NCI-H2107 treated with DMSO at 0.1 percent for 48 hours (cell line): Measurements from ENCODE around the gene IRF2BP2.
A peak's percentile ranks its signal among the peaks of the same experiment; 100 is the strongest.

Source experiments
- DNase-seq: peaks from one replicate; lab custom pipeline; 2025; ENCODE audit not compliant: unreplicated experiment; lab: John Stamatoyannopoulos, UW

IRF2BP2 gene

DNA sequence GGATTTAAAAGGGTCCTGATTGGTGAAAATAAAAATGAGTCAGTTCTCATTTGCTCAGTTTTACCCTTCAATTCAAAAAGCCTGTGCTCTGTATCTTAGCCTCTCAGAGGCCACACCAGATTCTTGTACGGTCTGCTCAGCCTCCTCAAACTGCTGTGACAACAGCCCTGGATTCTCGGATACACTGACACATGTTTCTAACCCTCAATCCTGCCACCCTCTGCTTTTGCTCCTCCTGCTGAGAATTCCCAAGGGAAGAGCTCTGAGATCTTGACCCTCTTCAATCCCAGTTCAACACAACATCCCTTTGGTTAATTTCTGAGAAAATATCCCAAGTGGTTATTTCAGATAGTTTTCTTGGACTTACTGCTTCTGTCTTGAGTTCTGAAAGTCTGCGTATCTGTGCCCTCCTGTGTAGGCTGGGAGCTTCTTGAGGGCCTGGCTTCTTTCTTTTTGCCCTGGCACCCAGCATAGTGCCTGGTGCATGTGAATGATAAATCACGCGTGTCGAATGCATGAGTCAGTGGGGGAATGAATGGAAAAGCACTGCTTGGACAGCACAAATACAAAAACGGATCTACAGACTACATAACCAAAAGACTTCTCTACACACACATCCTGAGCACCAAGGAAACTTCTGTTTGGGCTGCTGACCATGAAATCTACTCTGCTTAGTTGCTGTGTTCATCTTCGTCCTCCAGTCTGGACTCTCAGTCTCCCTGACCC, 24.5 kb downstream of the IRF2BP2 start:
- no peak for DNase-seq

DNA sequence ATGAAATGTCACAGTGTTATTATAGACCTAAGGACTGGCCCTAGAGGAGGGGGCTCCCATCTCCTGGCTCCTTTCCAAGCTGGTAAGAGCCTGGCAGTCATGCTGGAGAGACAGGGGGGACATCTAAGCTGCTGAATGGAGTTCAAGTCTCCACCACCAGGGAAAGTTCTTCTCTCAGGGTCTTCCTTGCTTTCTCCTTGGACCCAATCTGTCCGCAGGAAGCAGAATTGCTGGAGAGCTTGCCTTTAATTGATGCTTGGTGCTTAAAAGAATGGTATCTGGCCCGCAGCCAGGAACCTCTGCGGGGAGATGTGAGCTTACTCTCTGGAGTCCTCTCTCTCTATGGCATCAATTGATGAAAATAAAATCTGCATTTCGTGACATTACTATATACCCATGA, 25.1 kb downstream of the IRF2BP2 start:
- peak; percentile 24 for DNase-seq

DNA sequence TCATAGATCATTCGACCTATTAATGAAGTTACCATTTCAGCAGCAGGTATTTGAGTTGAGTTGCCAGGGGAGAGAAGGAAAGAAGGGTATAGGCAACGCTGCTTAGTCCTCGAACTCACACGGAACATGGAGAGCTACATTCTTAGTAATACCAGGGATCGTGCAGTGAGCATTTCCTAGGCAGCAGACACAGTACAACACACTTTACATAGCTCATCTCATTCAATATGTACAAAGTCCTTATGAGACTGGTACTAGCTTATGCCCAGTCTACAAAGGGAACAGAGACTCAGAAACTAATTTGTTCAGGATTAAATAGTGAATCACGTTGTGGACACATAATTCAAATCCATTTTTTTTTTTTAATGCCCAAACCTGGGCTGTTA, 25.6 kb downstream of the IRF2BP2 start:
- no peak for DNase-seq

DNA sequence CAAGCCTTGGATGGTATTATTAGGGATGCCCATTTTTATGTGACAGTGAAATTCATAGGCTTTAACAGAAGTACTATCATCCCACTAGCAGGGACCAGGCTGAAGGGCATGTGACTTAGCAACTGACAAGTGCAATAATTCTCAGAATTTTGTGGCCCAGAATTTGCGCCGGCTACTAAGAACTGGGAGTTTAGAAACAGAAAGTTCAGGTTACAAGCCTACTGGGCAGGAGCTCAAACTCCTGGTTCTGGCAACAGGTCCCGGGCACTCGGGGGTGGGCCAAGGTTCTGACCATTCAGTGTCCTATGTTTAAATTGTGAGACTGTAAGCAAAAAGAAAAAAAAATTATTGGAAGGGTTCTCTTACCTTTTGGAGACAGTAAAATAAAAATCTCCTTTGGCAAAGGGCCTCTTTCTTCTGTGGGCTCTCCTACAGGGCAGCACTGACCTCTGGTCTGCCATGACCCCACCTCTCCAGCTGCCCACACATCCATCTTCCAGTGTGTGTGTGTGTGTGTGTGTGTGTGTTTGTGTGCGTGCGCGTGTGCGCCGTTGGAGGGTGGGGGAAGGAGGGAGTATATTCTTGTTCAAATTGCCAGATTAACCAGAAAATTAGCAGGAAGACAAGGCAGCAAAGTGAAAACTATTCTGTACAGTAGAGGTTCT, 26.1 kb downstream of the IRF2BP2 start:
- no peak for DNase-seq

DNA sequence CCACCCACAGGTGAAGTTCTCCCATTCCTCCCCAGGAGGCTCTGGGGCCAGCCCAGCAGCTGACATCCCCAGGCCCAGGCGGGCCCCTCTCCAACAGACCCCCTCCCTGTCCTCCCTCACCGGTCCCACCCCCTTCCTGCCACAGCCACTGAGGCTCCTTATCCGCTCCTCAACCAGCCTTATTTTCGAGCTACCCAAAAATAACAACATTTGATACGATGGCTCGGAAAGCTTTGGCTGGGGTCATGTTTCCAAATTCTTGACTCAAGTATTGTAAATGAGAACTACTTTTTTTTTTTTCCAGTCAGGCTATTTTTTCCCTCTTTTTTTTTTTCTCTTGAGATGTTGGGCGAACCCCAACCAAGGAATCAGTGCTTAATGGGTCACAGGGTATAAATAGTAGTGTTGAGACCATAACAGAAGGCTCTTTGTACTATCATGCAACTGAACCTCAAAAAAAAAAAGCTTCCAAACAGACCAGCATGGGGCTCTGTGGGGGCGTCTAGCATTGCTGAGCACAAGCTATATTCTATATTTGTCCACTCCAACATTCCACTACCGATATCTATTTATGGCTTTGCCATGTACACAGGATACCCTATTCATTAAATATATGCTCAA, 27.2 kb downstream of the IRF2BP2 start:
- no peak for DNase-seq

DNA sequence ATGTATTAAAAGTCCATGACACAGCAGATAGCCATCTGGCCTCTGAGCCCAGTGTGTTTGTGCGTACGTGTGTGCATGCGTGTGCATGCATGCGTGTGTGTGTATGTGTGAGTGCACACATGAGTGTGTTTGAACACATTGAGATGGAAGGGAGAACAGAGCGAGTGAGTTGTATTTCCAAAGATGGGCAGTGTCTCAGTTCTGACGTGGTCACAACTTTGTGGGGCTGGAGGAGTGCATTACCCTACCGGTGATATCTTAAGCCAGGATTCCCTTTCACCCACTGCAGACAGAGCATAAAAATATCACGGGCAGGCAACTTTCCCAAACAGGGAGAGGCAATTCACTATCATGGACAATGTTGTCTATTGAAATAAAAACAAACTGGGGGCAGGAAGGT, 27.8 kb downstream of the IRF2BP2 start:
- no peak for DNase-seq

DNA sequence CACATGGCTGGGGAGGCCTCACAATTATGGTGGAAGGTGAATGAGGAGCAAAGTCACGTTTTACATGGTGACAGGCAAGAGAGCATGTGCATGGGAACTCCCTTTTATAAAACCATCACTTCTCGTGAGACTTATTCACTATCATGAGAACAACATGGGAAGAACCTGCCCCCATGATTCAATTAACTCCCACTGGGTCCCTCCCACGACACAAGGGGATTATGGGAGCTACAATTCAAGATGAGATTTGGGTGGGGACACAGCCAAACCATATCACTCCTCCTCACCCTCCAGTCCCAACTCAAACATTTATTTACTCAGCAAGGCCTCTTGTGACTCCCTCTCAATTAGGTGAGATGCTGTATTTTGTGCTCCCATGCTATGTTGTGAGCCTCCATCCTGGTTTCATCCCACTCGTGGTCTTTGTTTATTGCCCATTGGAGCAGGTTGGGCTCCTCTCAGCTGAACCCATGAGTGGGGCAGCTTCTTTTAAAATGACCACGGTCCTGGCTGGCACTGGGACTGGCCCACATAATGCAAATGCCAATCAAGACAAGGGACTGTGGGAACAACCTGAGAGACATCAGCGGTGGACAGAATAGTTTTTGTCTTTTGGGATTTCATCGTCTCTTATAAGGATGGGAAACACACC, 28.8 kb downstream of the IRF2BP2 start:
- no peak for DNase-seq

DNA sequence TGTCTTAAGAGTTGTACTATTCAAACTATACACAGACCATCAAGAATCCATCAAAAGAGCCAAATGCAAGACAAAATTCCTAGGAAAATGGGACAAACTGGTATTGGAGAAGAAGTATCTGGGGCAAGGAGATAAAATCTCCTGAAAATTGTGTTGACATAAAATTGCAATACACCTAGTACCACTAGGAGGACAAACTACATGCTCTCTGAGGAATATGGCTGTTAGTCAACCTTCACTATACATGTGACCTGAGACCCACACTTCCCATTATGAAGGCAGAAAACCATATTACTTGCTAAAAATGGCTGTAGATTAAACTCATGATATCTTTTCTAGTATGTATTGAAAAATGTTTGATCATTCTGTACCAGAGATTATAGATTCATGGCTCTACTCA, 30.0 kb downstream of the IRF2BP2 start:
- no peak for DNase-seq

DNA sequence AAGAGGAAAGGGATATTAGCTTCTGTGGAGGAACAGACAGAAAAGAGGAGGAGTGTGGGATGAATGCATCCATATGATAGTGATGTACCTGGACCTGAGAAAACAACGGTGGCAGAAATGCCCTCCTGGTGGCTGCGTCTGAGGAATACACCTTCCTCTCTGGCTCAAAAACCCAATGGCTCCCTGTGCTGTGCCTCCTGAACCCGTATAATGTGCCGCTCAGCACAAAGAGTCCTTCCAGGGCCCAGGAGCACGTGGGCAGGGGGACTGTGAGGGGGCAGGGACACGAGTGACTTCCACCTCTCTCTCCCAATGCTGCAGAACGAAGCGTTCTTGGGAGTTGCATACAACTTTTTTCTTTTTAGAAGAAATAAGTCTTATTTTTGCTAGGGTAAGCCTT, 31.2 kb downstream of the IRF2BP2 start:
- no peak for DNase-seq

DNA sequence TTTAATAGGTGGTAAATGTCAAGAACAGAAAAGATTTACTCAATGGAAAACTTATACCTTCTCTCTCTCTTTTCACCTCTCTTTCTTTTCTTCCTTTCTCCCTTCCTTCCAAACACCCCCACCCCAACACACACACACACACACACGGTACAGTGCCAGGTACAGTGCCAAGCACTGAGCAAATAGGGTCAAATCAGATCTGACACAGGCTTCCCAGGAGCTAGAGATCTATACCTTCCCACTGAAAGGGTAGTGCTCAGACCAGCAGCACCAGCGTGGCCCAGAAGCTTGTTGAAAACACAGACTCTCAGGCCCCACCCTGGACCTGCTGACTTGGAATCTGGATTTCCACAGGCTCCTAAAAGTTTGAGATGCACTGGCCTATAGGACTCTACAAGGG, 31.9 kb downstream of the IRF2BP2 start:
- no peak for DNase-seq

DNA sequence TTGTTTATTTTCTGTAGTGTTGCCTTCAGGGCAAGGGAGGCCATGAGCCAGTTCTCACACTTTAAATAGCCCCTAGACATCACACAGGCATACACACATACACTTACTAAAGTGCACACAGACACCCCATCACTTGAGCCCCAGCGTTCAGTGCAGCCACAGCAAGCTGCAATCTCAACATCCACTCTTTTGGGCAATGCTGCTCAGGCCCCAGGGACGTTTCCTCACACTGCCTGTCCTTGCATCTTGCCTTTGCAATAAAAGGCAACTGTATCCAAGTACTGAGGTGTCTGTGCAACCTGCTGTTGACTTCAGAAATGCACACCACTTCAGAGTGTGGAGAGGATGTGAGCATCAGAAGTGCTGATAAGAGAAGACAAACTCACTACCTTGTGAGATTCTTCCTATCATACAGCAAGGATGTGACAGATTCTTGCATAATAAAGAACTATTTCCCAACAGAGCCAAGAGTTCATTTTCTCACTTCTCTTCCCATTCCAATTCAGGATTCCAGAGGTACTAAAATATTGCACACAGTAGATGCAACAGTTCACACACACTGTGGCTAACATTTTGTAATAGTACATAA, 36.2 kb downstream of the IRF2BP2 start:
- DNase-seq = no peak

DNA sequence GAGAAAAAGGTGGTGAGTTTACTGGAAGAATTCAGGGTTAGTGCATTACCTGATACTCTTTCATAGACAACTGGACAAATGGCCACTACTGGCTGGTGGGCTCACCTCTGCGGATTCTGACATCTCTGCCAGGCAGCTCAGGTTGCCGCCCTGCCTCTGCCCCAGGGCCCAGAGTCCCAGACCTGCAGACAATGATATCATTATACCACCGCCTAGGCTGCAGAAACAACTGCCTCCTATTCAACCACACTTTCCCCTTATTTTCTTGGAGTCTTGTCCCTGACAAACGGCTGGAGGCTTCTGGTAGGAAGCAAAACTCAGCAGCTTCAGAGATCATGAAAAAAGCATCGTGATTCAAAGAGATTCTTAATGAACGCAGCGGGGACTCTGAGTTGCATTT, 37.0 kb downstream of the IRF2BP2 start:
- no peak for DNase-seq

DNA sequence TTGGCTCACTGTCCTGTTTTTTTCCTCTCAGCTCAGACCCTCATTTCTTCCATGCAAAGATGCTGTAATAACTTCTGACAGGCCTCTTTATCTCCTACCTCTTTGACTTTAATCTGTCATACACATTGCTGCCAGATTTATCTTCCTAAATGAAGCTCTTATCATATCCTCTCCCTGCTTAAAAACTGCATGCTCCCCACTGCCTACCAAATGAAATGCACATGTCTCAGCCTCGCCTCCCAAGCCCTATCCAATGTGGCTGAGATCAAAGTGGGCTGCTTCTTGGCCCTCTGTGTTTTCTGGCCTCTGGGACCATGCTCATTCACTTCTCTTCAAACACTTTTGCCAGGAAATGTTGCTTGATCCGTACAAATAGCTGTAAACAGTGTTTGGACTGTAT, 38.3 kb downstream of the IRF2BP2 start:
- DNase-seq = no peak

DNA sequence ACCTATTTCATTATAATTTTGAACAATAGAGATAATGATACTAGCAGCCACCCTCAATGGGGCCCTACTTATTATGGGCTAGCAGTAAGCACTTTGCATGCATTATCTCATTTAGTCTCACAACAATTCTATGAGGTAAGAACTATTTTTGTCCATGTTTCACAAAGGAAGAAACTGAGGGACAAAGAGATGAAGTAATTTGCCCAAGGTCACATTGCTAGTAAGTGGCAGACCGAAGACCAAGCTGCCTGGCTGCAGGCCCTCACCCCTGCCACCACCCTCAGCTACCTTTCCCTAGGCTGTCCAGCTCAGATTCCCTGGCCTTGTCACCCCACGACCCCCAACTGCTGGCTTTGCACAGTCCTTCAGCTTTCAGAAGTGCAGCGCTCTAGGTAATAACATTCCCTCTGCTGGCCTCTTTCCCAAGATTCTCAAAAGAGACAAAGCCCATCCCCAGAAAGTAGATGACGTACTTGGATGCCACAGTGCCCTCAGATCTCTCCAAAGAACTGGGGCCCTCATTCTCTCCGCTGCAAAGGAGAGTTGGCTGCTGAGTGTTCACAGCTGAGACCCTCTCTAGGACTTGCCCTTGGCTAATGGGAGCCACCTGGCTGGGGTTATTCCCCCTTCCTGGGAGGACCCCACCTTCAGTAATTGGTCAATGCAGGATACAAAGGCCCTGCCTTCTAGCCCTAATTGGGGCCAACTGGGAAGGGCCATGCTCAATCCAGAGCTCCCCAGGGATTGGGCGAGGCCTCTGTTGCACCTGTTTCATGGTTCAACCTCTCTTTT, 39.5 kb downstream of the IRF2BP2 start:
- DNase-seq = no peak

DNA sequence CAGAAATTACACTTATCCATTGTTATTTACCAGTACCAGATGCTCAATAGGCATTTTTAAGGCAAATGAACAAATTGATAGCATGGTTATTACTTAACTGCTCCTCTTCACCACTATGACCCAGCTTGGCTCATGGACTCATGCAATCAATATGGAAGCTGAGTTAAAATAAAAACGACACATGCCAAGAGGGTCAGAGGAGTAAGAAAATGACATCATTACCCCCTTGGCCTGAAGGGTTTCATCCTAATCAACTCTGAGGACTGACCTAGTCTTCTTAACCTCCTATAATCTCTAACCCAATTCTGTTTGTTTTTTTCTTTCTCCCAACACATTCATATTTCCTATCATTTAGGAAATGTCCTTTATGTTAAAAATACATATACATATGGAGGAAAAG, 41.6 kb downstream of the IRF2BP2 start:
- DNase-seq = no peak

DNA sequence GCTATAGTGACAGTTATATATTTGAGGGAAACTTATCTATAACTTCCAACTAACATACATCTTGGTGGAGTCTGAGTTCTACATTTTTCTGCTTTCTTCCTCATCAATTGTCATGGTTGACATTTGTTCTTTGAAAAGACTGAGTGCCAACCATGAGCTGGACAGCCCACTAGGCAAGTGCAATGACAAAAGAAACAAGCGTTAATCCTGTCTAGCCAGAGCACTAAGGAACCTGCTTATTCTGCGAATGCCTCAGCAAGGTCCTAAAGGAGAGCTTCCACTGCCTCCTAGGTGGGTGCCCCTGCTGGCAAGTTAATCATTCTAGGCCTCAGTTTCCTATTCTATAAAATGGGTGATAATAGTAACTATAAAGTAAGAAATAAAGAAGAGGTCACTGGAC, 44.8 kb downstream of the IRF2BP2 start:
- DNase-seq = no peak

DNA sequence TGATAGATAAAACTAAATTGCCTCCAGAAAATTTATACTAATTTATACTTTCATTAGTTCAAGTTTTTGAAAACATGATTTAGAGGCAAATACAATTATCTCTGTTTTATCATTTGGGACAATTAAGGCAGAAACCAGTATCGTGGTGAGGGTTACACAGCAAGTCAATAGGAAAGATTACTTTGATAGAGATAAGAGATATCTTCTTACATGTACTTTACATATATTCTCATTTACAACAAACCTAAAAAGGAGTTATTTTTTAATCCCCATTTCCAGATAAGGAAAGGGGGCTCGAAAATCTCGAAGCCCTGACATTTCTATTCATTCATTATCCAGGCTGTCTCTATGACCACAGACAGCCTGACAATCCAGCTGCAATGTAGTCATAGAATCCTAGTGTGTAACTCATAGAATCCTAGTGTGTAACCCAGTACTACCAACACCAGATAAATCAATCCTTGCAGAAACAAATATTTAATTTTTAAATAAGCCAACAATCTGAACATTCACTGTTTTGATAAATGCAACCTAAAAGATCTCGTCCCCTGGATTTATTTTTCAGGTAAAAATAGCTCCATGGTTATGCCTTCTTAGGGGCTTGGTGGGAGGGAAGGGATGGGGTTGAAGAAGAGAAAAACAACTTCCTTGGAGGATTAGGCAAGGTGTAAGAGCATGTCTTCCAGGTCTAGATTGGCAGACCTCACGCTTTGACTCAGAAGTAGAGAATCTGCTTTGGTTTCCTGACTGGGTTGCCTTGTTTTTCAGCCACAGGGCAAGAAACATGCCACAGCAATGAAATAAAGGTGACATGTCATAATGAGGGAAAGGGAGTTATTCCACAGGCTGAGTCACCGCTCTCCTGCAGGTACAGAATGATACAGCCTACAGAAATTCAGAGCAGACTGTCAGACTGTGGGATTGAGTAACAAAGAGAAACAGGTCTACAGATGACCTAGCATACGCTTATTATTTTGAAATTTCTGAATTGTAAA, 45.6 kb downstream of the IRF2BP2 start:
- DNase-seq = peak; percentile 8

DNA sequence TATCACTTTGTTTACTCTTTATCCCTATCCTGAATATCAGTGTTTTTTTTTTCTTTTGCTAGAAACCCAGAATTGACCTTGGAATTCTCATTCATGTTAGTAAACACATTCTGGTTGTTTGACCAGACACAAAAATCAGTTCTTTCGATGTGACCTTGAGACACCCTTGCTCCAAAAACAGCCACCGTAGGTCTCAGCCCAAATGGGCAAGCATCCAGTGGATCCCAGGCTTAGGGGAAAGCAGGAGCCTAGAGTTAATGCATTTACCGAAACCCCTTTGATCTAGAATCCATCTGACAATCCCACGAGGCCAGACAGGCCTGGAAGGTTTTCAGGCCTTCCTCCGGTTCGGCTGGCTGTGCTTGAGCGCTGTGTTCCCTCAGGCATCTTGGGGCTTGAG, 47.6 kb downstream of the IRF2BP2 start:
- no peak for DNase-seq

DNA sequence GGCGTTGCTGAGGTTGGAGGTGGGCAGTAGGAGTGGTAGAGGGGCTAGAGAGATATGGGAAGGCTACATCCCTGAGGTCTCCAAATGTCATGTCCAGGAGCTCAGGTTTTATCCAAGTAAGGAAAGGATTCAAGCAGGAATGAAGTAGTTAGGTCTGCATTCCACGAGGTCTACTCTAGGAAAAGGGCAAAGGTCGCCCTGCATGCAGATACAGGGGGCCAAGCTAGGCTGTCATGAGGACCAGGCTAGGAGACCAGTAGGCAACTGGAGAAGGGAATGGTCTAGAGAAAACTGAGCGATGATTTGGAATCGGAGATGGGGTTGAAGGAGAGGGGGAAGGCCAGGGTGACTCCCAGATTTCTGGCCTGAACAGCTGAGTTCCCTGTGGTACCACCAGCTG, 48.7 kb downstream of the IRF2BP2 start:
- no peak for DNase-seq
